H1 (cell line): ENCODE results near the gene PLEKHA4. TPM values are rescaled to one million over a fixed set of nuclear protein-coding genes. Genes with fewer than 3 reads are reported as not detected.

ENCODE experiments used
- polyA plus RNA-seq, 7 experiments: library from polyadenylated mRNA; depleted of rRNA in 3 of 7; stranded (reverse) in 5 of 7; unstranded in 2 of 7; fragments of >200 nt in 5 of 7; fragments of 200-250 nt in 2 of 7; gene quantifications; 1 replicate in 5 of 7; 2 replicates in 1 of 7; 4 replicates in 1 of 7; pipeline versions ENCODE4 v1.2.1 to v1.2.3, GENCODE V29; 2011 to 2013; ENCODE audit warnings: missing spikeins in 2 of 7, mixed read lengths in 2 of 7
- total RNA-seq: library from RNA; stranded (reverse); fragmentation: NEBNext Ultra II Directional; extraction: Animal tissue kit (Norgen Biotek cat#: 25700); gene quantifications from 2 replicates; pipeline ENCODE4 v1.2.1, GENCODE V29; 2021
- TF ChIP-seq, protein P1 (sequence below): fragments of 300-600 bp; sonication (generic); IDR thresholded peaks from 2 replicates; pipeline ENCODE4 v1.7.1; 2012; ENCODE audit warnings: low read length, moderate library complexity, mild to moderate bottlenecking, inconsistent platforms; ENCODE audit not compliant: insufficient replicate concordance

The PLEKHA4 gene
- total and polyA plus RNA-seq, 2 of the 8 experiments (the other 6 are each of a cell fraction or from before 2014, with no cell fraction given) = 8.2 to 18.0 TPM

- TF ChIP-seq, protein P1, sequence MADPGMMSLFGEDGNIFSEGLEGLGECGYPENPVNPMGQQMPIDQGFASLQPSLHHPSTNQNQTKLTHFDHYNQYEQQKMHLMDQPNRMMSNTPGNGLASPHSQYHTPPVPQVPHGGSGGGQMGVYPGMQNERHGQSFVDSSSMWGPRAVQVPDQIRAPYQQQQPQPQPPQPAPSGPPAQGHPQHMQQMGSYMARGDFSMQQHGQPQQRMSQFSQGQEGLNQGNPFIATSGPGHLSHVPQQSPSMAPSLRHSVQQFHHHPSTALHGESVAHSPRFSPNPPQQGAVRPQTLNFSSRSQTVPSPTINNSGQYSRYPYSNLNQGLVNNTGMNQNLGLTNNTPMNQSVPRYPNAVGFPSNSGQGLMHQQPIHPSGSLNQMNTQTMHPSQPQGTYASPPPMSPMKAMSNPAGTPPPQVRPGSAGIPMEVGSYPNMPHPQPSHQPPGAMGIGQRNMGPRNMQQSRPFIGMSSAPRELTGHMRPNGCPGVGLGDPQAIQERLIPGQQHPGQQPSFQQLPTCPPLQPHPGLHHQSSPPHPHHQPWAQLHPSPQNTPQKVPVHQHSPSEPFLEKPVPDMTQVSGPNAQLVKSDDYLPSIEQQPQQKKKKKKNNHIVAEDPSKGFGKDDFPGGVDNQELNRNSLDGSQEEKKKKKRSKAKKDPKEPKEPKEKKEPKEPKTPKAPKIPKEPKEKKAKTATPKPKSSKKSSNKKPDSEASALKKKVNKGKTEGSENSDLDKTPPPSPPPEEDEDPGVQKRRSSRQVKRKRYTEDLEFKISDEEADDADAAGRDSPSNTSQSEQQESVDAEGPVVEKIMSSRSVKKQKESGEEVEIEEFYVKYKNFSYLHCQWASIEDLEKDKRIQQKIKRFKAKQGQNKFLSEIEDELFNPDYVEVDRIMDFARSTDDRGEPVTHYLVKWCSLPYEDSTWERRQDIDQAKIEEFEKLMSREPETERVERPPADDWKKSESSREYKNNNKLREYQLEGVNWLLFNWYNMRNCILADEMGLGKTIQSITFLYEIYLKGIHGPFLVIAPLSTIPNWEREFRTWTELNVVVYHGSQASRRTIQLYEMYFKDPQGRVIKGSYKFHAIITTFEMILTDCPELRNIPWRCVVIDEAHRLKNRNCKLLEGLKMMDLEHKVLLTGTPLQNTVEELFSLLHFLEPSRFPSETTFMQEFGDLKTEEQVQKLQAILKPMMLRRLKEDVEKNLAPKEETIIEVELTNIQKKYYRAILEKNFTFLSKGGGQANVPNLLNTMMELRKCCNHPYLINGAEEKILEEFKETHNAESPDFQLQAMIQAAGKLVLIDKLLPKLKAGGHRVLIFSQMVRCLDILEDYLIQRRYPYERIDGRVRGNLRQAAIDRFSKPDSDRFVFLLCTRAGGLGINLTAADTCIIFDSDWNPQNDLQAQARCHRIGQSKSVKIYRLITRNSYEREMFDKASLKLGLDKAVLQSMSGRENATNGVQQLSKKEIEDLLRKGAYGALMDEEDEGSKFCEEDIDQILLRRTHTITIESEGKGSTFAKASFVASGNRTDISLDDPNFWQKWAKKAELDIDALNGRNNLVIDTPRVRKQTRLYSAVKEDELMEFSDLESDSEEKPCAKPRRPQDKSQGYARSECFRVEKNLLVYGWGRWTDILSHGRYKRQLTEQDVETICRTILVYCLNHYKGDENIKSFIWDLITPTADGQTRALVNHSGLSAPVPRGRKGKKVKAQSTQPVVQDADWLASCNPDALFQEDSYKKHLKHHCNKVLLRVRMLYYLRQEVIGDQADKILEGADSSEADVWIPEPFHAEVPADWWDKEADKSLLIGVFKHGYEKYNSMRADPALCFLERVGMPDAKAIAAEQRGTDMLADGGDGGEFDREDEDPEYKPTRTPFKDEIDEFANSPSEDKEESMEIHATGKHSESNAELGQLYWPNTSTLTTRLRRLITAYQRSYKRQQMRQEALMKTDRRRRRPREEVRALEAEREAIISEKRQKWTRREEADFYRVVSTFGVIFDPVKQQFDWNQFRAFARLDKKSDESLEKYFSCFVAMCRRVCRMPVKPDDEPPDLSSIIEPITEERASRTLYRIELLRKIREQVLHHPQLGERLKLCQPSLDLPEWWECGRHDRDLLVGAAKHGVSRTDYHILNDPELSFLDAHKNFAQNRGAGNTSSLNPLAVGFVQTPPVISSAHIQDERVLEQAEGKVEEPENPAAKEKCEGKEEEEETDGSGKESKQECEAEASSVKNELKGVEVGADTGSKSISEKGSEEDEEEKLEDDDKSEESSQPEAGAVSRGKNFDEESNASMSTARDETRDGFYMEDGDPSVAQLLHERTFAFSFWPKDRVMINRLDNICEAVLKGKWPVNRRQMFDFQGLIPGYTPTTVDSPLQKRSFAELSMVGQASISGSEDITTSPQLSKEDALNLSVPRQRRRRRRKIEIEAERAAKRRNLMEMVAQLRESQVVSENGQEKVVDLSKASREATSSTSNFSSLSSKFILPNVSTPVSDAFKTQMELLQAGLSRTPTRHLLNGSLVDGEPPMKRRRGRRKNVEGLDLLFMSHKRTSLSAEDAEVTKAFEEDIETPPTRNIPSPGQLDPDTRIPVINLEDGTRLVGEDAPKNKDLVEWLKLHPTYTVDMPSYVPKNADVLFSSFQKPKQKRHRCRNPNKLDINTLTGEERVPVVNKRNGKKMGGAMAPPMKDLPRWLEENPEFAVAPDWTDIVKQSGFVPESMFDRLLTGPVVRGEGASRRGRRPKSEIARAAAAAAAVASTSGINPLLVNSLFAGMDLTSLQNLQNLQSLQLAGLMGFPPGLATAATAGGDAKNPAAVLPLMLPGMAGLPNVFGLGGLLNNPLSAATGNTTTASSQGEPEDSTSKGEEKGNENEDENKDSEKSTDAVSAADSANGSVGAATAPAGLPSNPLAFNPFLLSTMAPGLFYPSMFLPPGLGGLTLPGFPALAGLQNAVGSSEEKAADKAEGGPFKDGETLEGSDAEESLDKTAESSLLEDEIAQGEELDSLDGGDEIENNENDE = no peak
These were observed 22.1 kb upstream of the PLEKHA4 start (continued) for GRCh38 chr19:48890551-48890950.
